Nephron (organoid): ENCODE results near the gene DGKI.

ENCODE experiments used
- H3K27ac Mint-ChIP-seq, 3 experiments: 2 replicates each; pipeline ENCODE4 v1.8.0; 2020; ENCODE audit warnings: mixed read lengths in 3 of 3, mild to moderate bottlenecking in 2 of 3, moderate library complexity in 1 of 3
- H3K27me3 Mint-ChIP-seq: 2 replicates; pipeline ENCODE4 v1.8.0; 2021; ENCODE audit warnings: low read depth, mild to moderate bottlenecking, moderate library complexity, mixed read lengths
- H3K36me3 Mint-ChIP-seq: 2 replicates; pipeline ENCODE4 v1.8.0; 2020; ENCODE audit warnings: low read depth, mixed read lengths
- H3K4me1 Mint-ChIP-seq: 2 replicates; pipeline ENCODE4 v1.8.0; 2020; ENCODE audit warnings: mixed read lengths
- H3K4me3 Mint-ChIP-seq, 3 experiments: 2 replicates each; pipeline ENCODE4 v1.8.0; 2020; ENCODE audit warnings: mild to moderate bottlenecking in 3 of 3, mixed read lengths in 3 of 3, moderate library complexity in 2 of 3
- H3K9me3 Mint-ChIP-seq: 2 replicates; pipeline ENCODE4 v1.8.0; 2020; ENCODE audit warnings: mixed read lengths
- TF ChIP-seq, protein P1 (sequence below), 3 experiments: fragments of 200-600 bp; sonication (generic); IDR thresholded peaks; one replicate each; pipeline ENCODE4 v1.5.0; 2021; ENCODE audit warnings: antibody characterized with exemption in 3 of 3; ENCODE audit not compliant: unreplicated experiment in 3 of 3

Gene DGKI

DNA sequence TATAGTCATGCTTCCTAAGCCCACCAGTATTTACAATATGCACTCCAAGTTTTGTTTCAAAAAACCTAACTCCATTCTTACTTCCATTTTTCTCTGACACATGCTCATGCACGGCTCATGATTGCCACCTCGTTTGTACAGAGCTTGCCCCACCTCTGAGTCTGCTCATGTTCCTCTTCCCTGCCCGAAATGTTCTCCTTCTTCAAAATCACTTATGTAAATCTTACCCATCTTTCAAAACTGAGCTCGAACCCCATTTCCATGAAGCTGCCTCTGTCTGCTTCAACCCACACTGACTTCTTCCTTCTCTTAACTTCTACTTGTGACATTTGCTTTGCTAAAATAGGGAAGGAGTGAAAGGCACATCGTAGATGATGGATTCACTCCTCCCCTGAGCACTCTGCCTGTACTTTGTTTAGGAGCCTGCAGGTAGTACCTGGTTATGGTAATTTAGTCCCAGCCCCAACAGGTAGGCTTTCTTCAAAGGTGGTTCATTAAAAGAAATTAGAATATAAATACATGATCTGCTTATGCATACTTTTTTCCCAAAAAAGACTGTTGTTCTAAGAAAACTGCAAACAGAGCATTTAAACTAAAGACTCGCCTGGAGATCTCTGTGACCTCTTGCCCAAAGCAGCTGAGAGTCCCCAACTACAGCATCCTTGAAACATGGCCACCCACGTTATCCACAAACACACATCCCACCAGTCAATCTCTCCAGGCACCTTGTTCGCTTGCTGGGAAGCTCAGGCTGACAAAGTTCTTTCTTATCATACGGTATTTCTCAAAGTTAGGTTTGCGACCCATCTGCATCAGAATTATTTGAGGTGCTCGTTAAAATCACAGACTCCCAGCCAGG, 172.0 kb downstream of the DGKI start:
- no peaks in the 10 kb centered on the region for H3K9me3 Mint-ChIP-seq
- no peak overlapping the region for H3K4me3 Mint-ChIP-seq
- no peaks in the 10 kb centered on the region for H3K4me1 Mint-ChIP-seq
- peaks cover 7% of the 10 kb centered on the region for H3K27me3 Mint-ChIP-seq
- no peaks in the 10 kb centered on the region for H3K36me3 Mint-ChIP-seq
- TF ChIP-seq, protein P1, sequence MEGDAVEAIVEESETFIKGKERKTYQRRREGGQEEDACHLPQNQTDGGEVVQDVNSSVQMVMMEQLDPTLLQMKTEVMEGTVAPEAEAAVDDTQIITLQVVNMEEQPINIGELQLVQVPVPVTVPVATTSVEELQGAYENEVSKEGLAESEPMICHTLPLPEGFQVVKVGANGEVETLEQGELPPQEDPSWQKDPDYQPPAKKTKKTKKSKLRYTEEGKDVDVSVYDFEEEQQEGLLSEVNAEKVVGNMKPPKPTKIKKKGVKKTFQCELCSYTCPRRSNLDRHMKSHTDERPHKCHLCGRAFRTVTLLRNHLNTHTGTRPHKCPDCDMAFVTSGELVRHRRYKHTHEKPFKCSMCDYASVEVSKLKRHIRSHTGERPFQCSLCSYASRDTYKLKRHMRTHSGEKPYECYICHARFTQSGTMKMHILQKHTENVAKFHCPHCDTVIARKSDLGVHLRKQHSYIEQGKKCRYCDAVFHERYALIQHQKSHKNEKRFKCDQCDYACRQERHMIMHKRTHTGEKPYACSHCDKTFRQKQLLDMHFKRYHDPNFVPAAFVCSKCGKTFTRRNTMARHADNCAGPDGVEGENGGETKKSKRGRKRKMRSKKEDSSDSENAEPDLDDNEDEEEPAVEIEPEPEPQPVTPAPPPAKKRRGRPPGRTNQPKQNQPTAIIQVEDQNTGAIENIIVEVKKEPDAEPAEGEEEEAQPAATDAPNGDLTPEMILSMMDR (IDR thresholded peaks at IDR 0.05; ENCODE audit: unreplicated experiment in 3 of 3) = no peak
- H3K27ac Mint-ChIP-seq = no peak overlapping the region

DNA sequence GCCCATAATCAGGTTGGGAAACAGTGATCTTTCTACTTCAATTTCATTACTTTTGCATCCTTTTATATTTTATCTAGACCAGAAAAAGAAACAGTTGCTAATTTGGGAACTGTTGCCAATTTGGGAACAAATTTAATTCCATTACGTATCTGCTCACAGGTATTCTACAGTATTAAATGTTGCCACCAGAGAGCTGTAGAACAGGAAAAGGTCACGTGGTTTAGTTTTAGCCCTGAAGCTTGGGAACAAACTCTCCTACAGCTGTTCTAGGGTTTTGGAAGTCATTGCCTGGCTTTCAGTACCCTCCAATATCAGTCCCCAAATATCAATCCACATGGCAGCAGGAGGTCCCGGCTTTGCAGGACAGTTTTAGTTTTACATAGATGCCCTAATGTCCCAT, 172.7 kb downstream of the DGKI start:
- Mint-ChIP-seq H3K9me3 (no peaks in the 10 kb centered on the region), H3K4me1 (no peaks in the 10 kb centered on the region)

DNA sequence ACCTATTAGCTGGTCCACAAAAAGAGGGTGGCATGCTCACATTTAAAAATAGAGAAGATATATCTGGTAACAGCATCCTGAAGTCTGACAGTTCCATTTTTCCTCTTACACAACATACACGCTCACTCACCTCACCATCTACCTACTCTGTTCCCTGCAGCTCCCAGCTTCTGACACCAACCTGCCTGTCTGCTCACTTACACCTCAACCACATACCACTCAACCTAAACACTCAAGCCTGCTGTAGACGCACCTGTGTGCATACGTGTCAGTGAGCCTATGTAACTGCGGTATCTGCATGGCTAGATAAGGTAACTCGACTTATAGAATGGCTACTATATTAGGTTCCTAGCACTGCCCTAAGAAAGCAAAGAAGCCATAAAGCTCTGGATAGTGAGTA, 174.9 kb downstream of the DGKI start:
- H3K27ac Mint-ChIP-seq = no peak overlapping the region
- TF ChIP-seq, protein P1 (IDR thresholded peaks at IDR 0.05; ENCODE audit: unreplicated experiment in 3 of 3) = no peak

More for the DNA sequence above, 172.7 kb downstream of the DGKI start:
- TF ChIP-seq, protein P1 (IDR thresholded peaks at IDR 0.05; ENCODE audit: unreplicated experiment in 3 of 3) = no peak
- Mint-ChIP-seq H3K36me3 (no peaks in the 10 kb centered on the region), H3K27me3 (peaks cover 7% of the 10 kb centered on the region), H3K27ac (no peak overlapping the region), H3K4me3 (no peak overlapping the region)

DNA sequence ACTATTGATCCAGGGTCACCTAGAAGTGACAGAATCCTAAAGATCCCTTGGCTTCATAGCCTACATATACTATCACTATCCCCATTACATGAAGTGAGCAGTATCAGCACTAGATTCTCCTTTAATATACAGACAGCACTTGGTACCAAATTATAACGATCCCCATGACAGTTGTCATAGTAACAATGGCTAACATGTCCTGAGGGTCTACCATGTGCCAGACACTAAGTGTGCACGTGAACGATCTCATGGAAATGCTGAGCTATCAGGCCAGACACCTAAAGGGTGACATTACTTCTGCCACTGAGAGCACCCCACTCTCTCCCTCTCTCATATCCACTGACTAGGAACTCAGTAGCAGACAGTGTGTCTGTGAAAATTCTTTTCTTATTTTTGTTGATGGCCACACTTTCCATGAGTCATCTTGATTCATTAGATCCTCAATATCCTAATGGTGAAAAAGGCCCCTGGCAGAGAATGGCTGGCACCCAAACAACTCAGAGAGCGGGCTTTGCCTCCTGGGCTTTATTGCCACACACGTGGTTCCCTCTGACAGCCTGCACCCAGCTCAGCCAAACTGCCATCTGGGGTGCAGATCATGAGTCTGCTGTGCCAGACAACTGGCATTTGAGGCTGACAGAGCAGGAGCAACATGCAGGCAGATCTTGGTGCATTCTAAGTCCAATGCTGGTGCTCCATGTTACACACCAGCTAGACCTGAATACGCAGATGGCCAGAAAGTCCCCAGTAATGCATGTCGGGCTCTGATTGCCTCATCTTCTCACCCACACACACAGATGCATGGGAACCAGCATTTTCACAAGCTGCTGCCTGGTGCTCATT, 176.3 kb downstream of the DGKI start:
- TF ChIP-seq, protein P1 (IDR thresholded peaks at IDR 0.05; ENCODE audit: unreplicated experiment in 3 of 3) = no peak
- no peaks in the 10 kb centered on the region for H3K9me3 Mint-ChIP-seq
- no peak overlapping the region for H3K27ac Mint-ChIP-seq
- H3K4me1 Mint-ChIP-seq = no peaks in the 10 kb centered on the region
- H3K27me3 Mint-ChIP-seq = peaks cover 20% of the 10 kb centered on the region
- no peak overlapping the region for H3K4me3 Mint-ChIP-seq
- H3K36me3 Mint-ChIP-seq = no peaks in the 10 kb centered on the region

More for the DNA sequence above, 174.9 kb downstream of the DGKI start:
- Mint-ChIP-seq H3K27me3 (peaks cover 15% of the 10 kb centered on the region), H3K4me1 (no peaks in the 10 kb centered on the region), H3K4me3 (no peak overlapping the region), H3K36me3 (no peaks in the 10 kb centered on the region), H3K9me3 (no peaks in the 10 kb centered on the region)

DNA sequence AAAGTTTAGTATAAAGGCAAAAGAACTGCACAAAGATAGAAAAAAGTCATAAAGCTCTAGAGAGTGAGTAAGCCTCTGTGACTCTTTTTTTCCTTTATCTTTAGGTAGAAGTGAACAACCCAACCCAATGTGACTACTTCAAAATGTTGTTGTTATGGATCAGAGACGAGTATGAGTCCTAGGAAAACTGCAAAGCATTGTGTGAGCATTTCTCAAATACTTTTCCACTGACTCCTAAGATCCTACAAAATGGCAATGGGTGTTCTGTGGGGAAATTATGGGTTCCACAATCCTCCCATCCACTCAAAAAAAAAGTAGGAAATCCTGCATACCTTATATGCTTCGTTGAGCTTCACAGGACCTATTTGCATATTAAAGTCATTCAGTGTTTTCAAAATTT, 177.1 kb downstream of the DGKI start:
- Mint-ChIP-seq H3K4me1 (no peaks in the 10 kb centered on the region), H3K4me3 (no peak overlapping the region), H3K27me3 (peaks cover 22% of the 10 kb centered on the region), H3K36me3 (no peaks in the 10 kb centered on the region), H3K27ac (no peak overlapping the region), H3K9me3 (no peaks in the 10 kb centered on the region)
- TF ChIP-seq, protein P1 (IDR thresholded peaks at IDR 0.05; ENCODE audit: unreplicated experiment in 3 of 3) = no peak
